Endodermal cell (in vitro differentiated cells): ENCODE data around the gene STXBP4. TPM values are rescaled to one million over a fixed set of nuclear protein-coding genes. Genes with fewer than 3 reads are reported as not detected.

ENCODE experiments used
- DNase-seq: peaks from one replicate; pipeline ENCODE4 v3.0.0-alpha.2; 2017
- H3K27ac ChIP-seq: 2 replicates; pipeline ENCODE4 v1.5.1; 2013; ENCODE audit warnings: mild to moderate bottlenecking, low read depth, low read length, moderate library complexity
- H3K27me3 ChIP-seq: 2 replicates; pipeline ENCODE4 v1.6.1; 2013; ENCODE audit warnings: mild to moderate bottlenecking, low read length, moderate library complexity; ENCODE audit not compliant: insufficient read depth, control insufficient read depth, poor library complexity, severe bottlenecking
- H3K36me3 ChIP-seq: 2 replicates; pipeline ENCODE4 v1.7.0; 2013; ENCODE audit warnings: mild to moderate bottlenecking, low read length, moderate library complexity; ENCODE audit not compliant: control insufficient read depth, insufficient read depth
- H3K4me1 ChIP-seq: one replicate; pipeline ENCODE4 v1.7.0; 2013; ENCODE audit warnings: low read length; ENCODE audit not compliant: control insufficient read depth, insufficient read depth
- H3K4me3 ChIP-seq: 2 replicates; pipeline ENCODE4 v1.5.1; 2013; ENCODE audit warnings: mild to moderate bottlenecking, low read length, moderate library complexity
- H3K9ac ChIP-seq: 2 replicates; pipeline ENCODE4 v1.6.1; 2013; ENCODE audit warnings: mild to moderate bottlenecking, low read length, moderate library complexity; ENCODE audit not compliant: poor library complexity, severe bottlenecking; ENCODE audit errors: extremely low read depth
- H3K9me3 ChIP-seq: 2 replicates; pipeline ENCODE4 v1.6.1; 2013; ENCODE audit warnings: mild to moderate bottlenecking, low read length, moderate library complexity; ENCODE audit not compliant: control insufficient read depth
- H3K27ac Mint-ChIP-seq: 2 replicates; pipeline ENCODE4 v1.8.0; 2020; ENCODE audit warnings: mixed read lengths
- H3K27me3 Mint-ChIP-seq: 2 replicates; pipeline ENCODE4 v1.8.0; 2021; ENCODE audit warnings: mild to moderate bottlenecking, mixed read lengths; ENCODE audit not compliant: insufficient read depth
- H3K36me3 Mint-ChIP-seq: 2 replicates; pipeline ENCODE4 v1.8.0; 2020; ENCODE audit warnings: low read depth, mixed read lengths
- H3K4me1 Mint-ChIP-seq: 2 replicates; pipeline ENCODE4 v1.8.0; 2020; ENCODE audit warnings: mixed read lengths
- H3K4me3 Mint-ChIP-seq: 2 replicates; pipeline ENCODE4 v1.8.0; 2020; ENCODE audit warnings: mild to moderate bottlenecking, moderate library complexity, mixed read lengths
- H3K9me3 Mint-ChIP-seq: 2 replicates; pipeline ENCODE4 v1.8.0; 2020; ENCODE audit warnings: mild to moderate bottlenecking, mixed read lengths
- WGBS, 2 experiments: methylation state at CpG; one replicate each; pipeline versions ENCODE4 v1.1.5 to v1.1.7; 2013; ENCODE audit warnings: missing lambda C conversion rate in 2 of 2, mixed read lengths in 1 of 2; ENCODE audit not compliant: insufficient coverage in 1 of 2, insufficient read length in 1 of 2; 5-methylcytosine and 5-hydroxymethylcytosine counted together
- total RNA-seq, 2 donors: library from RNA; stranded (reverse); fragmentation: NEBNext Ultra II Directional in 1 of 2; extraction: Animal tissue kit (Norgen Biotek cat#: 25700) in 1 of 2; gene quantifications; 2 replicates in 1 of 2; 3 replicates in 1 of 2; pipeline ENCODE4 v1.2.1, GENCODE V29; 2021
- TF ChIP-seq, protein P1 (sequence below): fragments of 200-600 bp; sonication (generic); conservative IDR thresholded peaks from 2 replicates; pipeline ENCODE4 v1.5.0; 2021; ENCODE audit warnings: antibody characterized with exemption, mild to moderate bottlenecking

Gene STXBP4
- total RNA-seq, 2 donors from 2014 or later = 15.5 to 18.0 TPM

DNA sequence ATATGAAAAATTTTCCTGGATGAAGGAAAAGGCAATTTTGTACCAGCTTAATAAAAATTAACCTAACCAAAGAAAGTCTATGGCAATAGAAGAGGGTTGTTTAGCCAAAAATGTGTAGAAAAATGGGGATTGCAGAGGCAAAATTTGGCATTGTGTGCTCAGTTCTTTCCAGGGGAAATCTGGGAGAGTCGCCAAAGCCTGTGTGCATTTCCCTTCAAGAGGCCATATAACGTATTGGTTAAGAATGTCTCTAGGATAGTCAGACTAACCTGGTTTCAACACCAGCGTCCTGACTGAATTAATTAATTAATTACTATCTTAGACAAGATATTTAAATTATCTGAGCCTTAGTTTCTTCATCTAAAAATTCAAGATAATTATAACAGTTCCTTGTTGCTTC lies 251.4 kb downstream of the STXBP4 start:
- Histone ChIP-seq H3K27ac (no peak overlapping the region), H3K36me3 (no peaks in the 10 kb centered on the region), H3K4me1 (no peaks in the 10 kb centered on the region), H3K27me3 (no peaks in the 10 kb centered on the region), H3K9ac (no peak overlapping the region), H3K4me3 (no peak overlapping the region), H3K9me3 (no peaks in the 10 kb centered on the region)
- Mint-ChIP-seq H3K36me3 (no peaks in the 10 kb centered on the region), H3K27ac (no peak overlapping the region), H3K27me3 (peaks cover 2% of the 10 kb centered on the region), H3K4me3 (no peak overlapping the region), H3K4me1 (no peaks in the 10 kb centered on the region), H3K9me3 (no peaks in the 10 kb centered on the region)
- TF ChIP-seq, protein P1, sequence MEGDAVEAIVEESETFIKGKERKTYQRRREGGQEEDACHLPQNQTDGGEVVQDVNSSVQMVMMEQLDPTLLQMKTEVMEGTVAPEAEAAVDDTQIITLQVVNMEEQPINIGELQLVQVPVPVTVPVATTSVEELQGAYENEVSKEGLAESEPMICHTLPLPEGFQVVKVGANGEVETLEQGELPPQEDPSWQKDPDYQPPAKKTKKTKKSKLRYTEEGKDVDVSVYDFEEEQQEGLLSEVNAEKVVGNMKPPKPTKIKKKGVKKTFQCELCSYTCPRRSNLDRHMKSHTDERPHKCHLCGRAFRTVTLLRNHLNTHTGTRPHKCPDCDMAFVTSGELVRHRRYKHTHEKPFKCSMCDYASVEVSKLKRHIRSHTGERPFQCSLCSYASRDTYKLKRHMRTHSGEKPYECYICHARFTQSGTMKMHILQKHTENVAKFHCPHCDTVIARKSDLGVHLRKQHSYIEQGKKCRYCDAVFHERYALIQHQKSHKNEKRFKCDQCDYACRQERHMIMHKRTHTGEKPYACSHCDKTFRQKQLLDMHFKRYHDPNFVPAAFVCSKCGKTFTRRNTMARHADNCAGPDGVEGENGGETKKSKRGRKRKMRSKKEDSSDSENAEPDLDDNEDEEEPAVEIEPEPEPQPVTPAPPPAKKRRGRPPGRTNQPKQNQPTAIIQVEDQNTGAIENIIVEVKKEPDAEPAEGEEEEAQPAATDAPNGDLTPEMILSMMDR = no peak
- no peak for DNase-seq
- 90% methylated on average over 2 of the region's 3 CpGs; no CpG with 5 or more reads in 1 of the 2 experiments for WGBS, 2 experiments

Other genes with a start within 250 kb of the STXBP4 start
- gene TOM1L1, start 67.9 kb upstream of the STXBP4 start, total RNA-seq = 10 to 100 TPM; 54.9 to 55.6 TPM
- gene COX11, start 111 bp upstream of the STXBP4 start, total RNA-seq = 10 to 100 TPM; 85.3 to 86.2 TPM